Measurements from ENCODE around the gene BANF1.

GRCh38 chr11:66015454-66015881 is 13.2 kb downstream of the BANF1 start:
- no peak for TF ChIP-seq EP300 (IDR thresholded peaks at IDR 0.05)
- no peak for TF ChIP-seq CTCF (IDR thresholded peaks at IDR 0.05)
- TF ChIP-seq POLR2A (IDR thresholded peaks at IDR 0.05) = no peak
- TF ChIP-seq POLR2AphosphoS5 (IDR thresholded peaks at IDR 0.05) = no peak

Measured in suprapubic skin (tissue), 4 donors.